Measurements from ENCODE around the gene ANKS6.

DNA sequence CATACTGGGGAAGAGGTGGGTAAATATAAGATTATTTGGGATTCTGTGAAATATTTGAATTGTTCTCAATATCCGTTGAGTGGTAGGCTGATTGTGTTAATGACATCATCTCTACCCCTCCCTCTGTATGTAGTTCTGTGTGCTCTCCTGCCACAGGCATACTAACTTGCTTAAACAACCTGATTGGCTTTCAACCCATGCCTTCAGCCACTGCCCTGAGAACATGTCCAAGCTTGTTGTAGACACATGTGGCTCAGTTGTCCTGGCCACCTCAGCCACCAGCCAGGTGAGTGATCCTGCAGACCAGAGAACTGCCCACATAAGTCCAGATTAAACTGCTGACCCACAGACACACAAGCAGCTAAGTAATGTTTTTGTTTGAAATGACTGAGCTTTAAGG lies 31.1 kb downstream of the ANKS6 start:
- TF ChIP-seq POLR2AphosphoS5 (IDR thresholded peaks at IDR 0.05; ENCODE audit: low read depth, low read length), result no peak
- no peak for TF ChIP-seq SIN3A (IDR thresholded peaks at IDR 0.05; ENCODE audit: borderline replicate concordance, insufficient read depth, low read length)
- TF ChIP-seq TAF1 (IDR thresholded peaks at IDR 0.05; ENCODE audit: borderline replicate concordance, insufficient read depth, low read length), result no peak
- TF ChIP-seq, protein P1, sequence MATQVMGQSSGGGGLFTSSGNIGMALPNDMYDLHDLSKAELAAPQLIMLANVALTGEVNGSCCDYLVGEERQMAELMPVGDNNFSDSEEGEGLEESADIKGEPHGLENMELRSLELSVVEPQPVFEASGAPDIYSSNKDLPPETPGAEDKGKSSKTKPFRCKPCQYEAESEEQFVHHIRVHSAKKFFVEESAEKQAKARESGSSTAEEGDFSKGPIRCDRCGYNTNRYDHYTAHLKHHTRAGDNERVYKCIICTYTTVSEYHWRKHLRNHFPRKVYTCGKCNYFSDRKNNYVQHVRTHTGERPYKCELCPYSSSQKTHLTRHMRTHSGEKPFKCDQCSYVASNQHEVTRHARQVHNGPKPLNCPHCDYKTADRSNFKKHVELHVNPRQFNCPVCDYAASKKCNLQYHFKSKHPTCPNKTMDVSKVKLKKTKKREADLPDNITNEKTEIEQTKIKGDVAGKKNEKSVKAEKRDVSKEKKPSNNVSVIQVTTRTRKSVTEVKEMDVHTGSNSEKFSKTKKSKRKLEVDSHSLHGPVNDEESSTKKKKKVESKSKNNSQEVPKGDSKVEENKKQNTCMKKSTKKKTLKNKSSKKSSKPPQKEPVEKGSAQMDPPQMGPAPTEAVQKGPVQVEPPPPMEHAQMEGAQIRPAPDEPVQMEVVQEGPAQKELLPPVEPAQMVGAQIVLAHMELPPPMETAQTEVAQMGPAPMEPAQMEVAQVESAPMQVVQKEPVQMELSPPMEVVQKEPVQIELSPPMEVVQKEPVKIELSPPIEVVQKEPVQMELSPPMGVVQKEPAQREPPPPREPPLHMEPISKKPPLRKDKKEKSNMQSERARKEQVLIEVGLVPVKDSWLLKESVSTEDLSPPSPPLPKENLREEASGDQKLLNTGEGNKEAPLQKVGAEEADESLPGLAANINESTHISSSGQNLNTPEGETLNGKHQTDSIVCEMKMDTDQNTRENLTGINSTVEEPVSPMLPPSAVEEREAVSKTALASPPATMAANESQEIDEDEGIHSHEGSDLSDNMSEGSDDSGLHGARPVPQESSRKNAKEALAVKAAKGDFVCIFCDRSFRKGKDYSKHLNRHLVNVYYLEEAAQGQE (IDR thresholded peaks at IDR 0.05; ENCODE audit: insufficient read depth in 1 of 2, low read depth in 2 of 2, low read length in 2 of 2), result no peak
- no peak for TF ChIP-seq FOXP2 (optimal IDR thresholded peaks at IDR 0.05; ENCODE audit: borderline replicate concordance, extremely low read depth, extremely low read length, insufficient read depth)
